HCEC 1CT (cell line): ENCODE measurements around the gene CLDN7.

Experiments used
- DNase-seq: peaks from one replicate; pipeline ENCODE4 v3.0.0-alpha.2; 2017

CLDN7 gene

GRCh38 chr17:7235693-7236665, 26.3 kb downstream of the CLDN7 start:
- DNase-seq, result peak; percentile 29

GRCh38 chr17:7234083-7234951, 28.0 kb downstream of the CLDN7 start, which contains the start of gene DVL2:
TSS of gene DVL2 (minus strand) at chr17:7234517. CDS start at chr17:7234262, 255 bp downstream.
- peak; percentile 93 for DNase-seq

GRCh38 chr17:7233701-7234082, 28.6 kb downstream of the CLDN7 start:
- DNase-seq, result no peak

- no peak for DNase-seq
Measured at GRCh38 chr17:7232114-7232513, 30.2 kb downstream of the CLDN7 start.

- no peak for DNase-seq
Measured at GRCh38 chr17:7229504-7229903, 32.8 kb downstream of the CLDN7 start.

GRCh38 chr17:7228920-7229319, 33.4 kb downstream of the CLDN7 start:
- no peak for DNase-seq

GRCh38 chr17:7226721-7227710, 35.3 kb downstream of the CLDN7 start:
- no peak for DNase-seq

GRCh38 chr17:7225711-7226331, 36.5 kb downstream of the CLDN7 start:
- DNase-seq, result no peak

GRCh38 chr17:7224661-7225111, 37.6 kb downstream of the CLDN7 start:
- DNase-seq, result no peak

- DNase-seq, result no peak
Measured at GRCh38 chr17:7224110-7224509, 38.2 kb downstream of the CLDN7 start.

- no peak for DNase-seq
Measured at GRCh38 chr17:7223375-7223774, 38.9 kb downstream of the CLDN7 start.

- no peak for DNase-seq
Measured at GRCh38 chr17:7222972-7223292, 39.3 kb downstream of the CLDN7 start.

GRCh38 chr17:7222093-7222971, 39.9 kb downstream of the CLDN7 start:
- no peak for DNase-seq

- DNase-seq, result no peak
Measured at GRCh38 chr17:7221278-7222092, 40.8 kb downstream of the CLDN7 start.

- DNase-seq, result peak; percentile 42
Measured at GRCh38 chr17:7220593-7221277, 41.5 kb downstream of the CLDN7 start.

GRCh38 chr17:7219812-7220592, 42.3 kb downstream of the CLDN7 start, which contains the start of the genes ACADVL and DLG4:
TSS of gene ACADVL (plus strand) at chr17:7219938. CDS start at chr17:7219985, 47 bp downstream.
TSS of gene DLG4 (minus strand) at chr17:7219836.
- DNase-seq, result peak; percentile 86

GRCh38 chr17:7219229-7219811, 43.0 kb downstream of the CLDN7 start:
- DNase-seq, result no peak

GRCh38 chr17:7218758-7219157, 43.5 kb downstream of the CLDN7 start:
- no peak for DNase-seq
